ENCODE data around the gene UBTD1. TPM values are rescaled to one million over a fixed set of nuclear protein-coding genes. Genes with fewer than 3 reads are reported as not detected.

The UBTD1 gene
- polyA plus RNA-seq, 1 donor (not counting 4 experiments of a cell fraction or from before 2014, with no cell fraction given) = 12.0 TPM

DNA sequence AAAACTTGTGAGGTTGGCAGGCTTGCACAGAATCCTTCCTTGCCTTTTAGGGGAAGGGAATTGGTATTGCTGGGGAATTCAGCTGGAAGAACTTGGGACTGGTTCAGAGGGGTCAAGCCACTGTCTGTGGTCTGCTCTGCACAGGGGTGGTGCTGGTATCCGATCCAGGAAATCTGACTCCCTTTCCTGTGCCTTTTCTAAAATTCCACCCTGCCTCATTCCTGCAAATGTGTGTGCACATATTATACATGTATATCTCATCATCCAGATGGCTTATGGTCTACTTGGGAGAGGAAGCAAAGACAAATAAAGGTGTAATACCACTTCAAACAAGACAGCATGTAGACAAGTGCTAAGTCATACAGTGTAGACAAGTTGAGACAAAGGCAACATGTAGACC, 14.3 kb downstream of the UBTD1 start:
- Histone ChIP-seq H3K4me1 (ENCODE audit: control insufficient read depth, extremely low read depth, insufficient read depth, low read length) (peaks cover 14% of the 10 kb centered on the region), H3K9me1 (ENCODE audit: control insufficient read depth, extremely low read depth, insufficient read depth, low read length) (peaks cover 6% of the 10 kb centered on the region), H3K36me3 (ENCODE audit: control insufficient read depth in 2 of 2, extremely low read depth in 1 of 2, insufficient read depth in 2 of 2, low read length in 2 of 2) (no peaks in the 10 kb centered on the region), H2AFZ (ENCODE audit: control insufficient read depth, low read length) (no peak overlapping the region), H3K27ac (ENCODE audit: control insufficient read depth, insufficient read depth, low read length) (no peak overlapping the region), H3K4me3 (ENCODE audit: control insufficient read depth in 2 of 3, extremely low read depth in 1 of 3, insufficient read depth in 2 of 3, low read depth in 1 of 3, low read length in 3 of 3) (no peak overlapping the region), H3K79me2 (ENCODE audit: control insufficient read depth, insufficient read depth, low read length) (peaks cover 59% of the 10 kb centered on the region), H3K27me3 (ENCODE audit: control insufficient read depth, extremely low read depth, insufficient read depth, low read length) (no peaks in the 10 kb centered on the region), H3K4me2 (ENCODE audit: control insufficient read depth, extremely low read depth, insufficient read depth, low read depth, low read length) (no peak overlapping the region), H3K9ac (ENCODE audit: control insufficient read depth, extremely low read depth, insufficient read depth, low read length) (no peak overlapping the region), H3K9me3 (ENCODE audit: control insufficient read depth, low read depth, low read length) (no peaks in the 10 kb centered on the region), H4K20me1 (ENCODE audit: control insufficient read depth, extremely low read depth, insufficient read depth, low read length) (peaks cover 5% of the 10 kb centered on the region)
- no peak for FAIRE-seq
- dilution Hi-C loops (cut with MboI; ENCODE audit: extremely low pct_ligation_motif_present, low sequenced_read_pairs) = no loop called here
- no peak for DNase-seq (ENCODE audit: low read depth, low spot score)
- no peak for TF ChIP-seq EZH2 (IDR thresholded peaks at IDR 0.05; ENCODE audit: low read length)
- TF ChIP-seq, protein P1, sequence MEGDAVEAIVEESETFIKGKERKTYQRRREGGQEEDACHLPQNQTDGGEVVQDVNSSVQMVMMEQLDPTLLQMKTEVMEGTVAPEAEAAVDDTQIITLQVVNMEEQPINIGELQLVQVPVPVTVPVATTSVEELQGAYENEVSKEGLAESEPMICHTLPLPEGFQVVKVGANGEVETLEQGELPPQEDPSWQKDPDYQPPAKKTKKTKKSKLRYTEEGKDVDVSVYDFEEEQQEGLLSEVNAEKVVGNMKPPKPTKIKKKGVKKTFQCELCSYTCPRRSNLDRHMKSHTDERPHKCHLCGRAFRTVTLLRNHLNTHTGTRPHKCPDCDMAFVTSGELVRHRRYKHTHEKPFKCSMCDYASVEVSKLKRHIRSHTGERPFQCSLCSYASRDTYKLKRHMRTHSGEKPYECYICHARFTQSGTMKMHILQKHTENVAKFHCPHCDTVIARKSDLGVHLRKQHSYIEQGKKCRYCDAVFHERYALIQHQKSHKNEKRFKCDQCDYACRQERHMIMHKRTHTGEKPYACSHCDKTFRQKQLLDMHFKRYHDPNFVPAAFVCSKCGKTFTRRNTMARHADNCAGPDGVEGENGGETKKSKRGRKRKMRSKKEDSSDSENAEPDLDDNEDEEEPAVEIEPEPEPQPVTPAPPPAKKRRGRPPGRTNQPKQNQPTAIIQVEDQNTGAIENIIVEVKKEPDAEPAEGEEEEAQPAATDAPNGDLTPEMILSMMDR (optimal IDR thresholded peaks at IDR 0.05 in 1 of 3, IDR thresholded peaks at IDR 0.05 in 1 of 3, conservative IDR thresholded peaks at IDR 0.05 in 1 of 3; ENCODE audit: extremely low read depth in 1 of 3, insufficient read depth in 2 of 3, low read length in 3 of 3) = no peak

DNA sequence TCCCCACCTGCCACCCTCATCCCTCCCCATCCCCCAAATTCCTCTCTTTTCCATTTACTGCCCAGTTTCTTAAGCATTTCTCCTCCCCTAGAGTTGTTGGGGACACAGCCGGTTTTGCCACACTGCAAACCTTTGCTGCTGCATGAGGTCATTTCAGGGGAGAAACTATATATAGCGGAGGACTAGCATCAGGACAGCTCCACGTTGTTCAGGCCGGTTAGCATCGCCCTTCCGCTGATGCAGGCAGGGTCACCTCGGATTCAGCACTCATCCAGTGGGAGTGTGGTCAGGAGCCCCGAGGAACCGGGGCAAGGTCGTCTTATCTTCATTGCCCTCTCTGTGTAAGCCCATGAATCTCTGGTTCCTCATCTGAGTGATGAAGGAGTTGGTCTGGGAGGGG, 15.6 kb downstream of the UBTD1 start:
- Histone ChIP-seq H3K4me1 (ENCODE audit: control insufficient read depth, extremely low read depth, insufficient read depth, low read length) (peaks cover 21% of the 10 kb centered on the region), H3K27ac (ENCODE audit: control insufficient read depth, insufficient read depth, low read length) (no peak overlapping the region), H3K4me2 (ENCODE audit: control insufficient read depth, extremely low read depth, insufficient read depth, low read depth, low read length) (no peak overlapping the region), H3K9ac (ENCODE audit: control insufficient read depth, extremely low read depth, insufficient read depth, low read length) (no peak overlapping the region), H3K9me3 (ENCODE audit: control insufficient read depth, low read depth, low read length) (no peaks in the 10 kb centered on the region), H3K9me1 (ENCODE audit: control insufficient read depth, extremely low read depth, insufficient read depth, low read length) (peaks cover 4% of the 10 kb centered on the region), H3K79me2 (ENCODE audit: control insufficient read depth, insufficient read depth, low read length) (peaks cover 53% of the 10 kb centered on the region), H3K36me3 (ENCODE audit: control insufficient read depth in 2 of 2, extremely low read depth in 1 of 2, insufficient read depth in 2 of 2, low read length in 2 of 2) (no peaks in the 10 kb centered on the region), H4K20me1 (ENCODE audit: control insufficient read depth, extremely low read depth, insufficient read depth, low read length) (no peaks in the 10 kb centered on the region), H3K4me3 (ENCODE audit: control insufficient read depth in 2 of 3, extremely low read depth in 1 of 3, insufficient read depth in 2 of 3, low read depth in 1 of 3, low read length in 3 of 3) (no peak overlapping the region), H2AFZ (ENCODE audit: control insufficient read depth, low read length) (no peak overlapping the region), H3K27me3 (ENCODE audit: control insufficient read depth, extremely low read depth, insufficient read depth, low read length) (no peaks in the 10 kb centered on the region)
- no peak for DNase-seq (ENCODE audit: low read depth, low spot score)
- dilution Hi-C loops (cut with MboI; ENCODE audit: extremely low pct_ligation_motif_present, low sequenced_read_pairs) = no loop called here
- no peak for FAIRE-seq
- TF ChIP-seq, protein P1 (optimal IDR thresholded peaks at IDR 0.05 in 1 of 3, IDR thresholded peaks at IDR 0.05 in 1 of 3, conservative IDR thresholded peaks at IDR 0.05 in 1 of 3; ENCODE audit: extremely low read depth in 1 of 3, insufficient read depth in 2 of 3, low read length in 3 of 3) = no peak
- no peak for TF ChIP-seq EZH2 (IDR thresholded peaks at IDR 0.05; ENCODE audit: low read length)

All from keratinocyte (primary cell).